ENCODE results near the gene FOSL1.

DNA sequence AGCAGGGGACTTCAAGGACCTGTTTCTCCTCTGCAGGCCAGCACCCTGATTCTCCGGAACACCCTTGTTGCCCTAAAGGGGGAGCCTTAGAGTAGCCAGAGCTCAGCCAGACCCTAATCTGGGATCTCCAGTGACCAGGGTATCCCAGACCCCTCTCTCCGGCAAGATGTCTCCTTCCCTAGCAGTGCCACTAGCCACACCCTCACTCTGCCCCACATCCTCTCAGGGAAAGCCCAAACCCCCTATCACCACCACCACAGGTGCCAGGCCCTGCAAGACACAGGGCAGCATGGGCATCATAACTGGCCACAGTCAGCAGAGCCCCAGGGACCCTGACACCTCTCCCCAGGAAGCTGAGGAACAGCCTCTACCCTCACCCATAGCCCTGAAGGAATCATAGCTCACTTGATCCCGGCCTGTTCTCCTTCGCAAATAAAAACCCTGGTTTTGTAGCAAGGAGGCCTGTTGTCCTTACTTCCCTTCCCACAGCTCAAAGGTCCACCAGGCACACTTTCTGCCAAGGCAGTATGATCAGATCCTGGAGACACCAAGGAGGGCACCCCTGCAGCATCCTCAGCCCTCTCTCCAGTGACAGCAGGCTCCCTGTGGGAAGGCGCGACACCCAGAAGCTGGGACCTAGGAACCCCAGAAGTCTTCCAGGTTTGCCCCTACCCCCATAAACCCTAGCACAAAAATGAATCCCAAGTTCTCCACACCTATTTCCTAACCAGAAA, 46.8 kb downstream of the FOSL1 start:
- TF ChIP-seq CTCF (IDR thresholded peaks at IDR 0.05; ENCODE audit: low read length) = no peak; the same call in 1 of the 2 replicates
- TF ChIP-seq EZH2 (IDR thresholded peaks at IDR 0.05; ENCODE audit: borderline replicate concordance, low read length) = no peak
